Transverse colon (tissue), 4 donors: Measurements from ENCODE around the gene XBP1. TPM values are rescaled to one million over a fixed set of nuclear protein-coding genes. Genes with fewer than 3 reads are reported as not detected.

Experiments
- DNase-seq: peaks from one replicate; pipeline ENCODE4 v3.0.0-alpha.2; 2019
- H3K27ac ChIP-seq, 4 donors: fragments of 200-600 bp; sonication (generic); 2 replicates each; pipeline ENCODE4 v1.5.1; 2016 to 2018; ENCODE audit warnings: inconsistent platforms in 4 of 4
- H3K27me3 ChIP-seq: fragments of 200-600 bp; sonication (generic); 2 replicates; pipeline ENCODE4 v1.5.1; 2017; ENCODE audit warnings: inconsistent platforms
- H3K36me3 ChIP-seq, 4 donors: fragments of 200-600 bp; sonication (generic); 2 replicates each; pipeline ENCODE4 v1.5.1; 2017 to 2019; ENCODE audit warnings: inconsistent platforms in 4 of 4
- H3K4me1 ChIP-seq, 4 donors: fragments of 200-600 bp; sonication (generic); 2 replicates each; pipeline ENCODE4 v1.5.1; 2017 to 2020; ENCODE audit warnings: inconsistent platforms in 4 of 4
- H3K4me3 ChIP-seq, 4 donors: fragments of 200-600 bp; sonication (generic); 1 replicate in 1 of 4; 2 replicates in 3 of 4; pipeline versions ENCODE4 v1.5.1 to v1.6.1; 2017 to 2019; ENCODE audit warnings: inconsistent platforms in 4 of 4
- H3K9me3 ChIP-seq, 2 donors: fragments of 200-600 bp; sonication (generic); 2 replicates each; pipeline ENCODE4 v1.5.1; 2017 to 2019; ENCODE audit warnings: inconsistent platforms in 2 of 2
- EP300 ChIP-seq: sonication (generic); formaldehyde crosslinking; IDR thresholded peaks from one replicate; pipeline ENCODE4 v1.6.1; 2017; ENCODE audit warnings: antibody characterized with exemption, low read depth
- POLR2A ChIP-seq: fragments of 450-650 bp; IDR thresholded peaks from one replicate; pipeline ENCODE4 v1.6.1; 2016; ENCODE audit warnings: antibody characterized with exemption, mild to moderate bottlenecking, moderate library complexity
- POLR2AphosphoS5 ChIP-seq, 3 donors: sonication (generic); formaldehyde crosslinking; IDR thresholded peaks; one replicate each; pipeline ENCODE4 v1.6.1; 2016; ENCODE audit warnings: antibody characterized with exemption in 3 of 3
- WGBS, 2 donors: methylation state at CpG; one replicate each; pipeline ENCODE4 v1.1.5; 2018; ENCODE audit warnings: low coverage in 1 of 2; 5-methylcytosine and 5-hydroxymethylcytosine counted together
- in situ Hi-C, 4 donors: fragments of 200-750 bp; cut with MboI; loops; one replicate each; pipeline versions ENCODE4 v1.15.0 to v1.15.1; 2017; ENCODE audit warnings: low sequenced_read_pairs in 3 of 4, low pct_ligation_motif_present in 1 of 4, low pct_unique_long_range_greater_than_20kb in 1 of 4
- intact Hi-C: fragments of 100-400 bp; cut with DNase I; formaldehyde crosslinking; loops from one replicate; pipeline ENCODE4 v1.15.1; 2023; ENCODE audit warnings: low total_unique reads
- total RNA-seq, 4 donors: library from RNA; depleted of rRNA; stranded (reverse); fragments of >200 nt; gene quantifications; one replicate each; pipeline ENCODE4 v1.1.0, GENCODE V29; 2016
- TF ChIP-seq, protein P1 (sequence below), 5 experiments: fragments of 200-600 bp in 3 of 5; fragments of 450-650 bp in 2 of 5; sonication (generic) in 3 of 5; IDR thresholded peaks; 1 replicate in 2 of 5; 2 replicates in 3 of 5; pipeline ENCODE4 v1.5.1; 2016 to 2017; ENCODE audit warnings: antibody characterized with exemption in 5 of 5, inconsistent platforms in 3 of 5, mild to moderate bottlenecking in 2 of 5, moderate library complexity in 1 of 5

Gene XBP1
- total RNA-seq, 4 donors from 2014 or later, result 68.1 to 263 (median 190) TPM

- Histone ChIP-seq H3K36me3 (no peaks in the 10 kb centered on the region), H3K9me3 (no peaks in the 10 kb centered on the region), H3K27me3 (no peaks in the 10 kb centered on the region), H3K4me3 (no peak overlapping the region), H3K27ac (peak overlapping the region; percentile 77 to 89 (median 82)), H3K4me1 (peaks cover 20 to 61% (median 39%) of the 10 kb centered on the region in 4 donors)
- intact Hi-C loops, result loop anchor here (10.0 kb wide), 1 partner anchor 806 kb away; no protein-coding TSS in a partner anchor
- in situ Hi-C loops, result no loop called here
- 80% methylated on average over 1 to 2 of the region's 2 CpGs for WGBS, 2 donors
- no peak for DNase-seq
- no peak for TF ChIP-seq POLR2AphosphoS5 (IDR thresholded peaks at IDR 0.05)
- TF ChIP-seq, protein P1, sequence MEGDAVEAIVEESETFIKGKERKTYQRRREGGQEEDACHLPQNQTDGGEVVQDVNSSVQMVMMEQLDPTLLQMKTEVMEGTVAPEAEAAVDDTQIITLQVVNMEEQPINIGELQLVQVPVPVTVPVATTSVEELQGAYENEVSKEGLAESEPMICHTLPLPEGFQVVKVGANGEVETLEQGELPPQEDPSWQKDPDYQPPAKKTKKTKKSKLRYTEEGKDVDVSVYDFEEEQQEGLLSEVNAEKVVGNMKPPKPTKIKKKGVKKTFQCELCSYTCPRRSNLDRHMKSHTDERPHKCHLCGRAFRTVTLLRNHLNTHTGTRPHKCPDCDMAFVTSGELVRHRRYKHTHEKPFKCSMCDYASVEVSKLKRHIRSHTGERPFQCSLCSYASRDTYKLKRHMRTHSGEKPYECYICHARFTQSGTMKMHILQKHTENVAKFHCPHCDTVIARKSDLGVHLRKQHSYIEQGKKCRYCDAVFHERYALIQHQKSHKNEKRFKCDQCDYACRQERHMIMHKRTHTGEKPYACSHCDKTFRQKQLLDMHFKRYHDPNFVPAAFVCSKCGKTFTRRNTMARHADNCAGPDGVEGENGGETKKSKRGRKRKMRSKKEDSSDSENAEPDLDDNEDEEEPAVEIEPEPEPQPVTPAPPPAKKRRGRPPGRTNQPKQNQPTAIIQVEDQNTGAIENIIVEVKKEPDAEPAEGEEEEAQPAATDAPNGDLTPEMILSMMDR (IDR thresholded peaks at IDR 0.05), result no peak
- no peak for TF ChIP-seq POLR2A
- no peak for TF ChIP-seq EP300
Observed at GRCh38 chr22:28820885-28821284, 20.5 kb upstream of the XBP1 start.

DNA sequence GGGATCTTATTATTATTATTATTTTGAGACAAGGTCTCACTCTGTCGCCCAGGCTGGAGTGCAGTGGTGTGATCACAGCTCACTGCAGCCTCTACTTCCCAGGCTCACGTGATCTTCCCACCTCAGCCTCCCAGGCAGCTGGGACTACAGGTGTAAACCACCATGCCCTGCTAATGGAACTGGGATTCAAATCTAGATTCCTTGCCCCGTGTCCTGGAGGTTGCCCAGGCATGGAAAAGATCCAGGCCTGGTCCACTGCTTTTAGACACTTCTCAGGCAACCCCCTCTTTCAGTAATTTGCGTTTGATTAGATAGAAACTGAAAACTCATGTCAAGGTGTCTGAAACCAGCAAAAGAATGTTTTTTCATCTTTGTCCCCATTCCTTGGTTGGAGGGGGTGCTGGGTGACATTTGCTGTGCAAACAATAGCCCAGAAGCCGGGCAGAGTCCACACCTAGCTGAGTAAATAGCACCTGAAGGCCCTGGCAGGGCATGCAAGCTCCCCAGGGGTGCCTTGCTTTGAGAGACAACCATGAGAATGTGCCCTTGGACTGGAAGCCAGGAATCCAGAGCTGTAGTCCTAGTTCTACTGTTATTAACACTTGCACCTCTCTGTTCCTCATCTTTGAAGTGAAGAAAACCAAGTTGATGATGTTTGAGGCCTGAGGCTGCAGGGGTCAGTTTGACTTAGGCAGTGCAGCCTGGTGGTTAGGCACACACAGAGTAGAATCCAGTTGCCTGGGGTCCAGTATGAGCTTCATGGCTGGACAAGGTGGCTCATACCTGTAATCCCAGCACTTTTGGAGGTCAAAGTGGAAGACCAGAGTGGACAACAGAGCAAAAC, 19.1 kb upstream of the XBP1 start:
- H3K27me3 ChIP-seq, result no peaks in the 10 kb centered on the region
- 35 to 36% methylated on average over 2 to 5 of the region's 5 CpGs for WGBS, 2 donors
- DNase-seq, result peak; percentile 69
- TF ChIP-seq, protein P1 (IDR thresholded peaks at IDR 0.05), result no peak
- TF ChIP-seq EP300 (no peak), POLR2AphosphoS5 (IDR thresholded peaks at IDR 0.05) (no peak), POLR2A (no peak)
- intact Hi-C loops, result loop anchor here (10.0 kb wide), 1 partner anchor 805 kb away; no protein-coding TSS in a partner anchor
- H3K27ac ChIP-seq, result peak overlapping the region; percentile 77 to 89 (median 82)
- no peak overlapping the region for H3K4me3 ChIP-seq
- no peaks in the 10 kb centered on the region for H3K36me3 ChIP-seq
- H3K9me3 ChIP-seq, result no peaks in the 10 kb centered on the region
- in situ Hi-C loops, result no loop called here
- peaks cover 20 to 72% (median 43%) of the 10 kb centered on the region in 4 donors for H3K4me1 ChIP-seq

DNA sequence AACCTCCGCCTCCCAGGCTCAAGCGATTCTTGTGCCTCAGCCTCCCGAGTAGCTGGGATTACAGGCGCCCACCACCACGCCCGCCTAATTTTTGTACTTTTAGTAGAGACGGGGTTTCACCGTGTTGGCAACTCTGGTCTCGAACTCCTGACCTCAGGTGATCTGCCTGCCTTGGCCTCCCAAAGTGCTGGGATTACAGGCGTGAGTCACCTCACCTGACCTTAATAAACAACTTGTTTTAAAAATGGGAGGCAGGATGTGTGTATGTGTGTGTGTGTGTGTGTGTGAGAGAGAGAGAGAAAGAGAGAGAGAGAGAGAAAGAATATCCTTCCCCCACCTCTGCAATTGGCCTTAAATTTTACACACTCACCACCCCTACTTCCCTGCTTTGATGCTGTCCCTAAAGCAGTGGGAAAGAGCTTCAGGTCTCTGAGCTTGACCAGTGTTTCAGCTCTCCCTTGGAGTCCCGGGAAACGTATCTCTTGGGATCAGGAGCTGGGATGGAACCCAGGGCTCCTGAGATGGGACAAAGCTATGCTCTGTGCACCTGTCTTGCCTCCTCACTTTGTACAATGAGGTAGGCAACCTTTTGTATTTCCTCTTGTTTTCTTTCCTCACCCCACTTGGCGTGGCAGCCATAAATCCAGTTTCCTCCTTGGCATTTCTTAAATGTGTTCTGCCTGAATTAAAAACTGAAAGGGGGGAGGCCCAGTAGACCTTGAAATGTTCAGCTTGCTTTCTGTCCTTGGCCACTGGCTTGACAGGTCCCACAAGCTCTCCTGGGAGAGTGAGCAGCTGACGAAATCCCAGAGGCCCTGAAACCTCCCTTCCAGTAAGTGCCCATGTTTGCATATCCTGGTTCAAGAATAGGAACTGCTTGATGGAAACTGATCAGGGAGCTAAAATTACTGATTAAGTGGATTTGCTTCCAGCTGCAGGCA, 17.8 kb upstream of the XBP1 start:
- DNase-seq, result peak; percentile 66
- TF ChIP-seq, protein P1 (IDR thresholded peaks at IDR 0.05), result no peak
- TF ChIP-seq POLR2AphosphoS5 (IDR thresholded peaks at IDR 0.05), result peak in 1 of 3 donors; percentile 44
- in situ Hi-C loops, result no loop called here
- no peaks in the 10 kb centered on the region for H3K36me3 ChIP-seq
- no peak overlapping the region for H3K4me3 ChIP-seq
- 65 to 88% methylated on average over 8 to 14 of the region's 14 CpGs for WGBS, 2 donors
- H3K4me1 ChIP-seq, result peaks cover 22 to 78% (median 54%) of the 10 kb centered on the region in 4 donors
- intact Hi-C loops, result no loop called here
- H3K9me3 ChIP-seq, result no peaks in the 10 kb centered on the region
- H3K27ac ChIP-seq, result peak overlapping the region; percentile 77 to 89 (median 82)
- H3K27me3 ChIP-seq, result no peaks in the 10 kb centered on the region

- no peak for DNase-seq
- H3K27me3 ChIP-seq, result no peaks in the 10 kb centered on the region
- TF ChIP-seq, protein P1 (IDR thresholded peaks at IDR 0.05), result no peak
- no peak for TF ChIP-seq POLR2AphosphoS5 (IDR thresholded peaks at IDR 0.05)
- no peak for TF ChIP-seq EP300
- no peak for TF ChIP-seq POLR2A
- no peaks in the 10 kb centered on the region for H3K9me3 ChIP-seq
- peak overlapping the region; percentile 77 to 89 (median 82) for H3K27ac ChIP-seq
- intact Hi-C loops (no loop called here), in situ Hi-C loops (no loop called here)
- H3K4me3 ChIP-seq, result no peak overlapping the region
- no peaks in the 10 kb centered on the region for H3K36me3 ChIP-seq
- peaks cover 26 to 80% (median 54%) of the 10 kb centered on the region in 4 donors for H3K4me1 ChIP-seq
- 92 to 94% methylated on average over 2 of the region's 2 CpGs for WGBS, 2 donors
Observed at GRCh38 chr22:28817064-28817463, 16.7 kb upstream of the XBP1 start.
